Measurements from ENCODE around the gene P2RY2. TPM values are rescaled to one million over a fixed set of nuclear protein-coding genes. Genes with fewer than 3 reads are reported as not detected.
A peak's percentile ranks its signal among the peaks of the same experiment; 100 is the strongest.

Gene P2RY2
- total RNA-seq, 1 donor from 2014 or later = 0.45 TPM

GRCh38 chr11:73209892-73210291 is 8.2 kb upstream of the P2RY2 start:
- Mint-ChIP-seq H3K27me3 (ENCODE audit: insufficient read depth, low read depth) (peaks cover 10% of the 10 kb centered on the region), H3K27ac (no peak overlapping the region), H3K4me3 (no peak overlapping the region), H3K9me3 (peaks cover 2% of the 10 kb centered on the region), H3K36me3 (no peaks in the 10 kb centered on the region), H3K4me1 (peaks cover 35% of the 10 kb centered on the region)
- Histone ChIP-seq H3K4me1 (peaks cover 11% of the 10 kb centered on the region), H3K27me3 (no peaks in the 10 kb centered on the region), H4K20me1 (ENCODE audit: low read depth) (no peaks in the 10 kb centered on the region), H3K27ac (no peak overlapping the region), H3F3A (ENCODE audit: low read depth) (no peaks in the 10 kb centered on the region), H3K4me3 (no peak overlapping the region), H3K79me2 (ENCODE audit: low read depth) (no peaks in the 10 kb centered on the region), H3K9ac (no peak overlapping the region), H3K4me2 (no peak overlapping the region), H3K36me3 (no peaks in the 10 kb centered on the region), H3K9me3 (ENCODE audit: low read depth) (no peaks in the 10 kb centered on the region), H2AFZ (replicated peaks) (no peak overlapping the region)
- TF ChIP-seq, protein P1, sequence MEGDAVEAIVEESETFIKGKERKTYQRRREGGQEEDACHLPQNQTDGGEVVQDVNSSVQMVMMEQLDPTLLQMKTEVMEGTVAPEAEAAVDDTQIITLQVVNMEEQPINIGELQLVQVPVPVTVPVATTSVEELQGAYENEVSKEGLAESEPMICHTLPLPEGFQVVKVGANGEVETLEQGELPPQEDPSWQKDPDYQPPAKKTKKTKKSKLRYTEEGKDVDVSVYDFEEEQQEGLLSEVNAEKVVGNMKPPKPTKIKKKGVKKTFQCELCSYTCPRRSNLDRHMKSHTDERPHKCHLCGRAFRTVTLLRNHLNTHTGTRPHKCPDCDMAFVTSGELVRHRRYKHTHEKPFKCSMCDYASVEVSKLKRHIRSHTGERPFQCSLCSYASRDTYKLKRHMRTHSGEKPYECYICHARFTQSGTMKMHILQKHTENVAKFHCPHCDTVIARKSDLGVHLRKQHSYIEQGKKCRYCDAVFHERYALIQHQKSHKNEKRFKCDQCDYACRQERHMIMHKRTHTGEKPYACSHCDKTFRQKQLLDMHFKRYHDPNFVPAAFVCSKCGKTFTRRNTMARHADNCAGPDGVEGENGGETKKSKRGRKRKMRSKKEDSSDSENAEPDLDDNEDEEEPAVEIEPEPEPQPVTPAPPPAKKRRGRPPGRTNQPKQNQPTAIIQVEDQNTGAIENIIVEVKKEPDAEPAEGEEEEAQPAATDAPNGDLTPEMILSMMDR (IDR thresholded peaks at IDR 0.05) = no peak
- no peak for TF ChIP-seq EZH2phosphoT487 (IDR thresholded peaks at IDR 0.05)
- TF ChIP-seq EZH2 (IDR thresholded peaks at IDR 0.05) = no peak
- no peak for DNase-seq (ENCODE audit: low spot score)

DNA sequence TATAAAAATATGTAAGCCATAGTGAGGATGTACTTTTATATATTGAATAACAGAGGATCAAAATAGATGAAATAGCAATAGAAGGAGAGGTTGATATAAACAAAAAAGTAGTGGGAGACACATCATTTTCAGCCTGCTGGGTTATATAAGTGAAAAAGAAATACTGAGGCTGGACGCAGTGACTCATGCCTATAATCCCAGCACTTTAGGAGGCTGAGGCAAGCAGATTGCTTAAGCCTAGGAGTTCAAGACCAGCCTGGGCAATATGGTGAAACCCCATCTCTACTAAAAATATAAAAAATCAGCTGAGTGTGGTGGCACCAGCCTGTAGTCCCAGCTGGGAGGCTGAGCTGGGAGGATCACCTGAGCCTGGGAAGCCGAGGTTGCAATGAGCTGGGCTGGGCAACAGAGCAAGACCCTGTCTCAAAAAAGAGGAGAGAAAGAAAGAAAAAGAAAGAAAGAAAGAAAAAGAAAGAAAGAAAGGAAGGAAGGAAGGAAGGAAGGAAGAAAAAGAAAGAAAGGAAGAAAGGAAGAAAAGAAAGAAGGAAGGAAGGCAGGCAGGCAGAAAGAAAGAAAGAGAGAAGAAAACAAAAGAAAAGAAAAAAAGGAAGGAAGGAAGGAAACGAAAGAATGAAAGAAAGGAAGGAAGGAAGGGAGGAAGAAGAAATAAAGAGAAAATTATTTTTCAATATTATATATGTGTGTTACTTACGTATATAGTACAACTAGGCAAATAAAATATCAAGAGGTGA is 7.0 kb upstream of the P2RY2 start:
- no peaks in the 10 kb centered on the region for H4K20me1 ChIP-seq (ENCODE audit: low read depth)
- H3K4me2 ChIP-seq = no peak overlapping the region

DNA sequence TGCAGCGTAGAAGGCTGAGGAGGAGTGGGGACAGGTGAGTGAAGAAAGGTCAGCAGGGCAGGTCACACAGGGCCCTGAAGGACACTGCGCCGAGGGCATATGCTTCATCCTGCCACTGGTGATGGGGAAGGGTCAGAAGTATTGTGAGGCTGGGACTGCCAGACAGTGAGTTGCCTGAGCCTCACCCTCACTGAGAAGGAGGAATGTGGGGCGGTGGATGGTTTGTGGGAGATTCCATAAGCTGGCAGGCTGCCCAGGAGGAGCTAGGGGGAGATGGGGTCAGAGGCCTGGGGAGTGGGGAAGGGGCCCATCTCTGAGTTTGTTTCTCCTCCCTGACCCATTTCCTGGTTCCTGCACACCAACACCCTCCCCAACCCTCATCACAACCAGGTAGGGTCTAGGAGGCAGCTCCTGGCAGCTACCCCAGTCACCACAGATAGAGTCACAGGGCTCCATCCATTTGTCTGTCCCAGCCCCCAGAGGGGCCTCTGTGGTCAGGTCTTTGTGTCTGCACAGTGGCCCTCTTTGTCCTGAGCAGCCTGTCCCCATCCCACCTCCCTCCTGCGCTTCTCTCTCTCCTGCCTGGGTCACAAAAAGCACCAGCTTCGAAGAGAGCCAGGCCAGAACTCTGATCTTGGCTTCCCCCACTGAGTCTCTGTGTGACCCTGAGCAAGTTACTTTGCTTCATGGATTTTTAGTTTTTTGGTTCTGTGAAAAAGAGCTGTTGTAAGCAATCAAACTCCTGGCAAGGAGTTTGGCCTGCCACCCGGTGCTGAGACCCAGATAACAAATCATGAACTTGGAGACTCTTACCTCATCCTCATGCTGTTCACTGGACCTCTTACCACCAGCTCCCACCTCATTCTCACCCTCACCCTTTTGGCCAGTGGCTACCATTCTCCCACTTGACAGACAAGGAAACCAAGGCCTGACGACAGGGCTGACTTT is 4.6 kb upstream of the P2RY2 start:
- Mint-ChIP-seq H3K27me3 (ENCODE audit: insufficient read depth, low read depth) (peaks cover 9% of the 10 kb centered on the region), H3K9me3 (peaks cover under 1% of the 10 kb centered on the region), H3K4me1 (peaks cover 18% of the 10 kb centered on the region), H3K4me3 (no peak overlapping the region), H3K27ac (peak overlapping the region; percentile 80), H3K36me3 (no peaks in the 10 kb centered on the region)
- TF ChIP-seq EZH2 (IDR thresholded peaks at IDR 0.05) = no peak
- no peak for TF ChIP-seq EZH2phosphoT487 (IDR thresholded peaks at IDR 0.05)
- TF ChIP-seq, protein P1 (IDR thresholded peaks at IDR 0.05) = no peak
- no peak overlapping the region for H3K9ac ChIP-seq
- H3K4me1 ChIP-seq = peaks cover 15% of the 10 kb centered on the region
- no peak overlapping the region for H3K27ac ChIP-seq
- H3K4me3 ChIP-seq = no peak overlapping the region
- no peaks in the 10 kb centered on the region for H4K20me1 ChIP-seq (ENCODE audit: low read depth)
- H3K79me2 ChIP-seq (ENCODE audit: low read depth) = no peaks in the 10 kb centered on the region
- H3K27me3 ChIP-seq = peaks cover 22% of the 10 kb centered on the region
- H3F3A ChIP-seq (ENCODE audit: low read depth) = peaks cover 9% of the 10 kb centered on the region
- peak overlapping the region; percentile 48 for H3K4me2 ChIP-seq
- H2AFZ ChIP-seq (replicated peaks) = peak overlapping the region; percentile 87
- no peaks in the 10 kb centered on the region for H3K36me3 ChIP-seq
- no peaks in the 10 kb centered on the region for H3K9me3 ChIP-seq (ENCODE audit: low read depth)
- DNase-seq (ENCODE audit: low spot score) = peak; percentile 30

More for the DNA sequence above, 7.0 kb upstream of the P2RY2 start:
- Histone ChIP-seq H3K9me3 (ENCODE audit: low read depth) (no peaks in the 10 kb centered on the region), H3F3A (ENCODE audit: low read depth) (no peaks in the 10 kb centered on the region), H3K36me3 (no peaks in the 10 kb centered on the region), H3K4me3 (no peak overlapping the region), H3K27ac (no peak overlapping the region), H3K4me1 (peaks cover 11% of the 10 kb centered on the region), H3K9ac (no peak overlapping the region), H3K27me3 (no peaks in the 10 kb centered on the region), H2AFZ (replicated peaks) (no peak overlapping the region), H3K79me2 (ENCODE audit: low read depth) (no peaks in the 10 kb centered on the region)
- Mint-ChIP-seq H3K36me3 (no peaks in the 10 kb centered on the region), H3K27ac (no peak overlapping the region), H3K4me1 (peaks cover 23% of the 10 kb centered on the region), H3K9me3 (peaks cover 2% of the 10 kb centered on the region), H3K4me3 (no peak overlapping the region), H3K27me3 (ENCODE audit: insufficient read depth, low read depth) (peaks cover 10% of the 10 kb centered on the region)
- TF ChIP-seq EZH2phosphoT487 (IDR thresholded peaks at IDR 0.05) (no peak), EZH2 (IDR thresholded peaks at IDR 0.05) (no peak)
- TF ChIP-seq, protein P1 (IDR thresholded peaks at IDR 0.05) = no peak
- no peak for DNase-seq (ENCODE audit: low spot score)

Data from neural progenitor cell (in vitro differentiated cells).